ENCODE measurements around the gene OR11G2. TPM values are rescaled to one million over a fixed set of nuclear protein-coding genes. Genes with fewer than 3 reads are reported as not detected.
"Not testable (repeated sequence)": the region's sequence is repeated elsewhere in the genome, so short reads cannot be mapped to it uniquely, and the experiment has no call there.

OR11G2 gene
- total and polyA plus RNA-seq, 2 of the 8 experiments (the other 6 are each of a cell fraction or from before 2014, with no cell fraction given), result not detected

DNA sequence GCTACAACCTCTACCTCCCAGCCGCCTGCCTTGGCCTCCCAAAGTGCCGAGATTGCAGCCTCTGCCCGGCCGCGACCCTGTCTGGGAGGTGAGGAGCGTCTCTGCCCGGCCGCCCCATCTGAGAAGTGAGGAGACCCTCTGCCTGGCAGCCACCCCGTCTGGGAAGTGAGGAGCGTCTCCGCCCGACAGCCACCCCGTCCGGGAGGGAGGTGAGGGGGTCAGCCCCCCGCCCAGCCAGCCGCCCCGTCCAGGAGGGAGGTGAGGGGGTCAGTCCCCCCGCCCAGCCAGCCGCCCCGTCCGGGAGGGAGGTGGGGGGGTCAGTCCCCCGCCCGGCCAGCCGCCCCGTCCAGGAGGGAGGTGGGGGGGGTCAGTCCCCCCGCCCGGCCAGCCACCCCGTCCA, 21.7 kb downstream of the OR11G2 start:
- H3K4me1 ChIP-seq (replicated peaks in 1 of 4; ENCODE audit: control insufficient read depth in 3 of 4, insufficient read depth in 4 of 4, low read length in 3 of 4); H2AK5ac ChIP-seq (ENCODE audit: low read depth, low read length); H2BK20ac ChIP-seq (ENCODE audit: low read length); H4K20me1 ChIP-seq (replicated peaks in 1 of 2; ENCODE audit: control insufficient read depth in 1 of 2, insufficient read depth in 2 of 2, low read length in 2 of 2); POLR2A ChIA-PET (ENCODE audit: partially characterized antibody); H3K79me2 ChIP-seq (ENCODE audit: control insufficient read depth in 1 of 2, insufficient read depth in 2 of 2, low read length in 2 of 2); H2BK12ac ChIP-seq (ENCODE audit: low read depth, low read length); H3K4me2 ChIP-seq (ENCODE audit: insufficient read depth in 1 of 2, low read depth in 2 of 2, low read length in 2 of 2); H3K79me1 ChIP-seq (ENCODE audit: low read depth, low read length); H3K14ac ChIP-seq (ENCODE audit: insufficient read length); H4K8ac ChIP-seq (ENCODE audit: extremely low read depth, insufficient read depth, low read length); DNase-seq (ENCODE audit: low read depth in 1 of 2, low spot score in 2 of 2); H2BK120ac ChIP-seq (replicated peaks; ENCODE audit: low read depth, low read length); H2BK5ac ChIP-seq (ENCODE audit: low read depth, low read length); H3K4me3 ChIP-seq (ENCODE audit: extremely low read depth in 1 of 4, insufficient read depth in 2 of 4, low read depth in 3 of 4, low read length in 4 of 4); H3K36me3 ChIP-seq (ENCODE audit: control insufficient read depth in 2 of 4, insufficient read depth in 4 of 4, low read length in 3 of 4); H3K27ac ChIP-seq (ENCODE audit: low read depth, low read length); CTCF ChIA-PET (ENCODE audit: partially characterized antibody); H3K4ac ChIP-seq (replicated peaks; ENCODE audit: insufficient read length, low read depth, low read length); H2AFZ ChIP-seq (ENCODE audit: low read length); FAIRE-seq; H4K5ac ChIP-seq (ENCODE audit: insufficient read length, low read depth, low read length); H3K9ac ChIP-seq (replicated peaks in 1 of 4; ENCODE audit: extremely low read depth in 1 of 4, low read depth in 3 of 4, low read length in 3 of 4); H3K27me3 ChIP-seq (replicated peaks in 1 of 4; ENCODE audit: control insufficient read depth in 3 of 4, extremely low read depth in 1 of 4, insufficient read depth in 3 of 4, low read length in 3 of 4); H3K23me2 ChIP-seq (ENCODE audit: low read depth, low read length); H3K23ac ChIP-seq (ENCODE audit: insufficient read length); H3K56ac ChIP-seq (replicated peaks; ENCODE audit: insufficient read length, low read depth, low read length); H2BK15ac ChIP-seq (ENCODE audit: low read length); H4K91ac ChIP-seq (replicated peaks; ENCODE audit: insufficient read length, low read length); H3K18ac ChIP-seq (ENCODE audit: extremely low read depth, low read length): not testable (repeated sequence)
- H3K9me3 ChIP-seq (ENCODE audit: insufficient read depth in 2 of 2, low read depth in 1 of 2, low read length in 1 of 2), result peaks cover 38 to 58% of the 10 kb centered on the region in 2 experiments
- WGBS, 2 experiments (ENCODE audit: extremely low coverage in 1 of 2, insufficient coverage in 1 of 2, insufficient read length in 1 of 2, insufficient replicate concordance in 2 of 2, low coverage in 1 of 2, low lambda C conversion rate in 2 of 2, missing lambda C conversion rate in 1 of 2), result 98% methylated on average over 9 of the region's 28 CpGs; no CpG with 5 or more reads in 1 of the 2 experiments
